Activated B cell treated with CpG ODN at 0.5 μM for 24 hours (primary cell): ENCODE data around the gene MILR1. TPM values are rescaled to one million over a fixed set of nuclear protein-coding genes. Genes with fewer than 3 reads are reported as not detected.

Experiments used
- ATAC-seq: fragments of 200-7000 bp; cut with Tn5 transposase; one replicate; pipeline ENCODE4 v1.10.0; 2021; ENCODE audit warnings: low read depth, mild to moderate bottlenecking, moderate library complexity
- CTCF ChIA-PET: fragments of 350-600 bp; sonication (Branson Sonifier 250); formaldehyde crosslinking; loops from one replicate; lab custom pipeline; 2021; ENCODE audit warnings: antibody characterized with exemption; lab: Charles Lee
- POLR2A ChIA-PET: fragments of 350-600 bp; sonication (Branson Sonifier 250); formaldehyde crosslinking; loops from one replicate; lab custom pipeline; 2021; ENCODE audit warnings: antibody characterized with exemption; lab: Charles Lee
- DNase-seq: peaks from one replicate; pipeline ENCODE4 v3.0.0; 2022
- H3K27ac Mint-ChIP-seq: one replicate; pipeline ENCODE4 v1.8.0; 2020; ENCODE audit warnings: mixed read lengths
- H3K27me3 Mint-ChIP-seq: one replicate; pipeline ENCODE4 v1.8.0; 2021; ENCODE audit warnings: mixed read lengths
- H3K36me3 Mint-ChIP-seq: one replicate; pipeline ENCODE4 v1.8.0; 2021; ENCODE audit warnings: low read depth, mixed read lengths
- H3K4me1 Mint-ChIP-seq: one replicate; pipeline ENCODE4 v1.8.0; 2021; ENCODE audit warnings: mixed read lengths
- H3K4me3 Mint-ChIP-seq: one replicate; pipeline ENCODE4 v1.8.0; 2020; ENCODE audit warnings: mild to moderate bottlenecking, mixed read lengths
- H3K9me3 Mint-ChIP-seq: one replicate; pipeline ENCODE4 v1.8.0; 2020; ENCODE audit warnings: mixed read lengths
- CTCF ChIP-seq: fragments of 200-600 bp; IDR thresholded peaks from one replicate; pipeline ENCODE4 v1.8.0; 2022; ENCODE audit warnings: antibody characterized with exemption, mild to moderate bottlenecking
- intact Hi-C: fragments of 100-400 bp; cut with micrococcal nuclease; formaldehyde crosslinking; loops from one replicate; pipeline ENCODE4 v1.15.1; 2024
- total RNA-seq: library from RNA; stranded (reverse); gene quantifications from 2 replicates; pipeline ENCODE4 v1.2.3, GENCODE V29; 2022

Gene MILR1
- total RNA-seq, 1 donor from 2014 or later, result 13.9 TPM

- intact Hi-C loops, result loop anchor here (1.0 to 2.0 kb wide), 5 partner anchors 9 to 152 kb away; partner anchors contain the start of genes CEP95, DDX5 and MILR1
- DNase-seq (peak; percentile 93), ATAC-seq (peak; percentile 85)
- Mint-ChIP-seq H3K4me1 (peaks cover 75% of the 10 kb centered on the region), H3K27me3 (no peaks in the 10 kb centered on the region), H3K9me3 (no peaks in the 10 kb centered on the region), H3K36me3 (peaks cover 75% of the 10 kb centered on the region), H3K27ac (peak within 1 kb of the TSS; percentile 99), H3K4me3 (peak within 1 kb of the TSS; percentile 100)
- CTCF ChIA-PET, result interaction anchor here (0.5 to 6.6 kb wide), 6 partner anchors 8 to 693 kb away, joined by 3 to 67 read pairs (median 4); no protein-coding TSS in a partner anchor
- no peak for TF ChIP-seq CTCF
- POLR2A ChIA-PET, result interaction anchor here (0.5 to 7.5 kb wide), 22 partner anchors 9 to 723 kb away, joined by 3 to 295 read pairs (median 4); partner anchors contain the start of genes CCDC47, CEP95, DDX42 and DDX5
Observed at GRCh38 chr17:64496786-64497564, 48.1 kb downstream of the MILR1 start, which contains the start of gene POLG2. TSS of gene POLG2 (minus strand) at chr17:64497054. CDS start at chr17:64496968, 86 bp downstream.

GRCh38 chr17:64497565-64498035 is 48.7 kb downstream of the MILR1 start:
- H3K4me1 Mint-ChIP-seq, result peaks cover 80% of the 10 kb centered on the region
- intact Hi-C loops, result loop anchor here (1.0 to 2.0 kb wide), 5 partner anchors 9 to 151 kb away; partner anchors contain the start of genes CEP95, DDX5 and MILR1
- H3K36me3 Mint-ChIP-seq, result peaks cover 78% of the 10 kb centered on the region
- no peaks in the 10 kb centered on the region for H3K9me3 Mint-ChIP-seq
- ChIA-PET CTCF (interaction anchor here (1.5 to 6.6 kb wide), 2 partner anchors 8 to 78 kb away, joined by 6 to 67 read pairs; no protein-coding TSS in a partner anchor), POLR2A (interaction anchor here (0.9 to 7.5 kb wide), 12 partner anchors 9 to 724 kb away, joined by 3 to 295 read pairs (median 6); partner anchors contain the start of genes CCDC47, CEP95, DDX42 and DDX5)
- DNase-seq (no peak), ATAC-seq (no peak)
- peak overlapping the region; percentile 100 for H3K4me3 Mint-ChIP-seq
- H3K27ac Mint-ChIP-seq, result peak overlapping the region; percentile 99
- TF ChIP-seq CTCF, result no peak
- H3K27me3 Mint-ChIP-seq, result no peaks in the 10 kb centered on the region

DNA sequence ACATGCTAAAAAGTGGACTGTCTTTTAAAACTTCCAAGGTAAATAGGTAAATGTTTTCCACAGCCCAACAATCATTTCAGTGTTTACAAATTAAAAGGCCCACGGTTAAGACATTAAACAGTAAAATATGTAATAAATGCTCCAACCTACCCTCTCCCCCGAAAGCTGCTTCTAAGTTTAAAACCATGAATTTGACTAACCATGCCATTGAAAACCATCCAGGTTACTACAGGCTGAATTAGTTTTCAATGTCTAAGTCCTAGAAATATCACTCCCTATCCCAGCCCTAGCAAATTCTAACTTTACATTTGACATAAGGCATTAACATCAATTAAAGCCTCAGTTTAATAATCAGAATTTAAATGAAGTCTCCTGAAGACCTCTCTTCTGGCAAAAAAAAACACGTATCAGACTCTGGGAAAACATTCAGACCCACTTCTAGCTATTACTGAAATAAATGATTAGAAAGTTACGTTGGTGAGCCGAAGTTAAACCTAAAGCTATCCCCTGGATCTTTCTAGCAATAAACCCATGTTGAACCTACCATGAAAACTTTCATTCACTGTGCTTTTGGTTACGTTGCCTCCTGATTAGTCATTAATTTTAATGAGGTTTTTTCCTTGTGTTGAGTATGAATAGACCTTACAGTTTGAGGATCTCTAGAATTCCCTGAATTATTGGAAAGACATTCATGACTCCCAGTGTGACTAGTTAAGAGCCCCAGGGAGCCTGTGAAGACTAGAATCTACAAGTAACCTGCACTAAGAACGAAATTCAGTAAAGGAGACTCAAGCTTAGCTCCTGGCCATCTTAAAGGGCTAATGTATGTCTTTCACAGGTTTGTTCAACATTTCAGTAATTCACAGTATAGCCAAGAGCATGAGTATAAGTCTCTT is 49.6 kb downstream of the MILR1 start:
- ATAC-seq (no peak), DNase-seq (no peak)
- no peaks in the 10 kb centered on the region for H3K9me3 Mint-ChIP-seq
- H3K4me1 Mint-ChIP-seq, result peaks cover 87% of the 10 kb centered on the region
- H3K27ac Mint-ChIP-seq, result peak overlapping the region; percentile 99
- ChIA-PET CTCF (interaction anchor here (6.6 kb wide), 1 partner anchor 78 kb away, joined by 67 read pairs; no protein-coding TSS in a partner anchor), POLR2A (interaction anchor here (0.6 to 7.5 kb wide), 4 partner anchors 8 to 79 kb away, joined by 3 to 295 read pairs (median 14); partner anchors contain the start of genes CEP95 and DDX5)
- peak overlapping the region; percentile 25 for H3K4me3 Mint-ChIP-seq
- intact Hi-C loops, result no loop called here
- TF ChIP-seq CTCF, result no peak
- no peaks in the 10 kb centered on the region for H3K27me3 Mint-ChIP-seq
- peaks cover 83% of the 10 kb centered on the region for H3K36me3 Mint-ChIP-seq

- H3K4me3 Mint-ChIP-seq, result peak overlapping the region; percentile 15
- ATAC-seq (no peak), DNase-seq (no peak)
- no peaks in the 10 kb centered on the region for H3K27me3 Mint-ChIP-seq
- no peaks in the 10 kb centered on the region for H3K9me3 Mint-ChIP-seq
- no peak for TF ChIP-seq CTCF
- intact Hi-C loops, result no loop called here
- POLR2A ChIA-PET, result interaction anchor here (7.5 kb wide), 1 partner anchor 6 kb away, joined by 295 read pairs; the partner anchor contains the start of genes CEP95 and DDX5
- peaks cover 88% of the 10 kb centered on the region for H3K36me3 Mint-ChIP-seq
- CTCF ChIA-PET, result interaction anchor here (6.6 kb wide), 1 partner anchor 80 kb away, joined by 67 read pairs; no protein-coding TSS in a partner anchor
- H3K4me1 Mint-ChIP-seq, result peaks cover 88% of the 10 kb centered on the region
- H3K27ac Mint-ChIP-seq, result no peak overlapping the region
Observed at GRCh38 chr17:64499805-64500486, 51.0 kb downstream of the MILR1 start.
